Measurements from ENCODE around the gene RFX3.

DNA sequence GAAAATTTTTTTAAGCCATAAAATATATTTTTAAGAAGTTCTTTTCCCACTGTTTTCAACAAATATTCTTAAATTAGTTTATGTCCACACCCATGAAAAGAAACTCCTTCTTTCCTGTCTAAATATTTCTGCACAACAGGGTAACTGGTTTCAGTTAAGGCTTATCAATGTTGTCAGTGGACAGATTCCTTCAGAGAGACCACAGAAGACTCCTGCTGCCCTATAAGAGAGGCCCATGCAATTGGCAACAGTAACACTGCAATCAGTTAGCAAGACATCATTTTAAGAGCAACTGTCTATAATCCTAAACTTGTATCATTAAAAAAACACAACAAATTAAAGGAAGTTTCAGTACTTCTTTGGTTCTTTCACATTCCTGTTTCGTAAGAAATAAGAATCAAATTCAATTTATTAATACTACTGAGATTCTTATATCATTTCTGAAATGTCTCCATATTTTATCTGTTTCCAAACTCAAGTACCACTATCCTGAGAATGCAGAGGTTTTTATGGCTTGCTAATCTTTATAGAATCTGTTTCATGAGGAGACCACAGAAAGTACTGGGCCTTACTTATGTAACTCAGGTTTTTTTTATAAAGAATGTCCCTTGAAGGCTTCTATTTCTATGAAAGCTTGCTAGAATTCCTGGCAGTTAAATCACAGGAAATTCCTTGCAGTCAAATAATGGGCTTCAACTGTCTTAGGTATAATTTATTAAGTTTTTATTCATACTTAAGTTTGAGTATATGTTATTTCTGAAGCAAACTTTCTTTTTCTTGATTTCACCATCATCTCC, 240.2 kb downstream of the RFX3 start:
- TF ChIP-seq EZH2 (IDR thresholded peaks at IDR 0.05; ENCODE audit: borderline replicate concordance, low read depth, low read length, severe bottlenecking) (no peak), CTCF (IDR thresholded peaks at IDR 0.05; ENCODE audit: extremely low read depth in 1 of 2, insufficient read depth in 1 of 2, low read depth in 1 of 2, low read length in 2 of 2) (no peak)
